ENCODE results near the gene NACA2.
"Not testable (repeated sequence)": the region's sequence is repeated elsewhere in the genome, so short reads cannot be mapped to it uniquely, and the experiment has no call there.

NACA2 gene

GRCh38 chr17:61574542-61575351 is 16.3 kb downstream of the NACA2 start:
- Histone ChIP-seq H3K4me3 (ENCODE audit: low read depth, low read length) (no peak overlapping the region), H3K36me3 (no peaks in the 10 kb centered on the region), H3K27me3 (no peaks in the 10 kb centered on the region), H3K4me1 (no peaks in the 10 kb centered on the region; the same call in 1 of the 2 replicates), H3K9me3 (no peaks in the 10 kb centered on the region; the same call in 1 of the 2 replicates)
- TF ChIP-seq, protein P1, sequence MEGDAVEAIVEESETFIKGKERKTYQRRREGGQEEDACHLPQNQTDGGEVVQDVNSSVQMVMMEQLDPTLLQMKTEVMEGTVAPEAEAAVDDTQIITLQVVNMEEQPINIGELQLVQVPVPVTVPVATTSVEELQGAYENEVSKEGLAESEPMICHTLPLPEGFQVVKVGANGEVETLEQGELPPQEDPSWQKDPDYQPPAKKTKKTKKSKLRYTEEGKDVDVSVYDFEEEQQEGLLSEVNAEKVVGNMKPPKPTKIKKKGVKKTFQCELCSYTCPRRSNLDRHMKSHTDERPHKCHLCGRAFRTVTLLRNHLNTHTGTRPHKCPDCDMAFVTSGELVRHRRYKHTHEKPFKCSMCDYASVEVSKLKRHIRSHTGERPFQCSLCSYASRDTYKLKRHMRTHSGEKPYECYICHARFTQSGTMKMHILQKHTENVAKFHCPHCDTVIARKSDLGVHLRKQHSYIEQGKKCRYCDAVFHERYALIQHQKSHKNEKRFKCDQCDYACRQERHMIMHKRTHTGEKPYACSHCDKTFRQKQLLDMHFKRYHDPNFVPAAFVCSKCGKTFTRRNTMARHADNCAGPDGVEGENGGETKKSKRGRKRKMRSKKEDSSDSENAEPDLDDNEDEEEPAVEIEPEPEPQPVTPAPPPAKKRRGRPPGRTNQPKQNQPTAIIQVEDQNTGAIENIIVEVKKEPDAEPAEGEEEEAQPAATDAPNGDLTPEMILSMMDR (IDR thresholded peaks at IDR 0.05; ENCODE audit: low read depth, low read length), result peak; percentile 67
- DNase-seq, result peak; percentile 61

GRCh38 chr17:61572547-61572946 is 18.5 kb downstream of the NACA2 start:
- DNase-seq; H3K27me3 ChIP-seq; H3K4me1 ChIP-seq; H3K9me3 ChIP-seq; H3K36me3 ChIP-seq; H3K4me3 ChIP-seq (ENCODE audit: low read depth, low read length): not testable (repeated sequence)

DNA sequence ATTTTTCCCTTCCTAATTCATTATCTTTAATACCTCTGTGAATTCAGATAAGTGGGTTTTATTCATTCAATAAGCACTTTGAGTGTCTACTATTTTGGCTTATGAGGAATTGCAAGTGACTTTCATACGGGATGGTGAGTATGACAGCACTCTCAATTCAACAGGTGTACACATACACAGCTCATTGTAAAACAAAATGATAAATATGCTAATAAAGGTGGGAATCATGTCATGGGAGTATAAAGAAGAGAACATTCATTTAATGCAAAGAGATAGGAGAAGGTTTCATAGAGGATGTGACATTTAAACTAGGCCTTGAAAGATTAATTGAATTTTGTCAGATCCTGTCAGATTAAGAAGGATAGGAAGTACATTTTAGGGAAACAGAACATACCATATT is 19.4 kb downstream of the NACA2 start:
- no peaks in the 10 kb centered on the region for H3K36me3 ChIP-seq

DNA sequence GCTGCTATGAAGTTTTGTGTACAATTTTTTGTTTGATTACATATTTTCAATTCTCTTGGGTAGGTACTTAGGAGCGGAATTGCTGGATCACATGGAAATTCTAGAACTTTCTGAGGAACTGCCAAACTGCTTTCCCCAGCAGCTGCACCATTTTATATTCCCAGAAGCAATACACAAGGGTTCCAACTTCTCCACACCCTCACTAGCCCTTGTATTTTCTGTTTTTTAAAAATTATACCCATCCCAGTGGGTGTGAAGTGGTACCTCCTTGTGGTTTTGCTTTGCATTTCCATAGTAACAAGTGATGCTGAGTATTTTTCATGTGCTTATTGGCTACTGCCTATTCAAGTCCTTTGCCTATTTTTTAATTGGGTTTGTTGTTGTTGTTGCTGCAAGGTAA is 20.9 kb downstream of the NACA2 start:
- no peaks in the 10 kb centered on the region for H3K27me3 ChIP-seq
- no peaks in the 10 kb centered on the region; the same call in 1 of the 2 replicates for H3K9me3 ChIP-seq
- TF ChIP-seq, protein P1 (IDR thresholded peaks at IDR 0.05; ENCODE audit: low read depth, low read length), result no peak
- H3K4me1 ChIP-seq, result no peaks in the 10 kb centered on the region; the same call in 1 of the 2 replicates
- no peak overlapping the region for H3K4me3 ChIP-seq (ENCODE audit: low read depth, low read length)
- no peaks in the 10 kb centered on the region for H3K36me3 ChIP-seq
- no peak for DNase-seq

More for the DNA sequence above, 19.4 kb downstream of the NACA2 start:
- Histone ChIP-seq H3K4me1 (no peaks in the 10 kb centered on the region; the same call in 1 of the 2 replicates), H3K9me3 (no peaks in the 10 kb centered on the region; the same call in 1 of the 2 replicates), H3K4me3 (ENCODE audit: low read depth, low read length) (no peak overlapping the region), H3K27me3 (no peaks in the 10 kb centered on the region)
- TF ChIP-seq, protein P1 (IDR thresholded peaks at IDR 0.05; ENCODE audit: low read depth, low read length), result no peak
- no peak for DNase-seq

DNA sequence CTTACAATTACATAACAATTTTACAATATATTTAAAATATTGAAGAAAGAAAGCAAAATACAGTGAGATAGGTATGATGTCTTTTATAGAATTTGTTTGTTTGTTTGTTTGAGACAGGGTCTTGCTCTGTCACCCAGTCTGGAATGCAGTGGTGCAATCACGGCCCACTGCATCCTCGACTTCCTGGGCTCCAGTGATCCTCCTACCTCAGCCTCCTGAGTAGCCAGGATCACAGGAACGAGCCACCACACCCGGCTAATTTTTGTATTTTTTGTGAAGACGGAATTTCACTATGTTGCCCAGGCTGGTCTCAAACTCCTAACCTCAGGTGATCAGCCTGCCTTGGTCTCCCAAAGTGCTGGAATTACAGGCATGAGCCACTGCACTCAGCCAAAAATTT is 21.5 kb downstream of the NACA2 start:
- not testable (repeated sequence) for H3K27me3 ChIP-seq; H3K4me1 ChIP-seq; DNase-seq; H3K9me3 ChIP-seq; H3K36me3 ChIP-seq; H3K4me3 ChIP-seq (ENCODE audit: low read depth, low read length)

DNA sequence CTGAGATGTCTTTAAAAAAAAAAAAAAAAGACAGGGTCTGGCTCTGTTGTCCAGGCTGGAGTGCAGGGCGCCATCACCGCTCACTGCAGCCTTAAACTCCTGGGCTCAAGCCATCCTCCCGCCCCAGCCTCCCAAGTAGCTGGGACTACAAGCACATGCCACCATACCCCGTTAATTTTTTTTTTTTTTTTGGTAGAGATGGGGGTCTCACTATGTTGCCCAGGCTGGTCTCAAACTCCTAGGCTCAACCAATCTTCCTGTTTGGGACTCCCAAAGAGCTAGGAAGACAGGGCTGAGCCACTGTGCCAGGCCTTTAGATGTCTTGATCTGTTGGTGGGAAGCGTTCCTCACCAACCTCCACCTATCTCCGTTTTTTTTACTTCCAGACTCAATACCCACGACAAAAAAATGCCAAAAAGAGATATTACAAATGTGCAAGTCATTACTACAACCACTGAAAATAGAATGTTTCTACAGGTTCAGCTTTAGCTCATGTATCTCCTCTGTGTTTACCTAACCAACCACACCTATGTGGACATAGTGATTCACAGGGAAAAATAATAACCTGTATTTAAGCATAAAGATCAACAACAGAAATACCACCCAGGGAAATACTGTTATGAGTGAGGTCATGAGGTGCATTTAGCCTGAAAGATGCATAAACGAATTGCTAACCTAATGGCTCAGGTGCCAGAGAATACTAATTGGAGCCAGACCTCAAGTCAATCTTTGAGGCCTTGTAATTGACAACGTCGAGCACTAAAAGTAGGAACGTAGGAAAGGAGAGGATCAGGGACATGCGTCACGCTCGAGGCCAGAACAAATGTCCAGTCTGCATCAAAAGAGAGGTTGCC is 22.6 kb downstream of the NACA2 start:
- Histone ChIP-seq H3K4me3 (ENCODE audit: low read depth, low read length) (no peak overlapping the region), H3K9me3 (no peaks in the 10 kb centered on the region; the same call in 1 of the 2 replicates), H3K36me3 (no peaks in the 10 kb centered on the region), H3K4me1 (no peaks in the 10 kb centered on the region), H3K27me3 (no peaks in the 10 kb centered on the region)
- TF ChIP-seq, protein P1 (IDR thresholded peaks at IDR 0.05; ENCODE audit: low read depth, low read length), result no peak
- no peak for DNase-seq

Data from BE2C (cell line).